Mesenteric fat pad (tissue), 1 donor: ENCODE measurements around the gene WDFY3. TPM values are rescaled to one million over a fixed set of nuclear protein-coding genes. Genes with fewer than 3 reads are reported as not detected.

Experiments
- DNase-seq: peaks from one replicate; pipeline ENCODE4 v3.0.0-alpha.2; 2020; ENCODE audit warnings: low spot score
- total RNA-seq: library from RNA; stranded (reverse); fragmentation: NEBNext Ultra II Directional; extraction: Animal tissue kit (Norgen Biotek cat#: 25700); gene quantifications from one replicate; pipeline ENCODE4 v1.2.1, GENCODE V29; 2021
- donor health status: DM: yes; HTN: yes; CAD: no.

Gene WDFY3
- total RNA-seq, 1 donor from 2014 or later = 124 TPM

GRCh38 chr4:84914686-84915395 lies 51.6 kb downstream of the WDFY3 start:
- no peak for DNase-seq

GRCh38 chr4:84913176-84913575 lies 53.3 kb downstream of the WDFY3 start:
- no peak for DNase-seq

GRCh38 chr4:84912741-84913140 lies 53.7 kb downstream of the WDFY3 start:
- DNase-seq = no peak

- DNase-seq = no peak
Observed at GRCh38 chr4:84908876-84909275, 57.6 kb downstream of the WDFY3 start.

GRCh38 chr4:84907145-84907544 lies 59.3 kb downstream of the WDFY3 start:
- DNase-seq = no peak

- DNase-seq = no peak
Observed at GRCh38 chr4:84905646-84906045, 60.8 kb downstream of the WDFY3 start.

GRCh38 chr4:84901740-84902281 lies 64.7 kb downstream of the WDFY3 start:
- no peak for DNase-seq

- no peak for DNase-seq
Observed at GRCh38 chr4:84901173-84901572, 65.3 kb downstream of the WDFY3 start.

GRCh38 chr4:84899616-84900015 lies 66.9 kb downstream of the WDFY3 start:
- DNase-seq = no peak

- DNase-seq = no peak
Observed at GRCh38 chr4:84897516-84897915, 69.0 kb downstream of the WDFY3 start.

GRCh38 chr4:84895283-84895682 lies 71.2 kb downstream of the WDFY3 start:
- DNase-seq = no peak

GRCh38 chr4:84894621-84895020 lies 71.9 kb downstream of the WDFY3 start:
- no peak for DNase-seq

- no peak for DNase-seq
Observed at GRCh38 chr4:84892950-84893349, 73.5 kb downstream of the WDFY3 start.

- DNase-seq = no peak
Observed at GRCh38 chr4:84887824-84888223, 78.7 kb downstream of the WDFY3 start.

- no peak for DNase-seq
Observed at GRCh38 chr4:84879651-84880200, 86.8 kb downstream of the WDFY3 start.

GRCh38 chr4:84878546-84878945 lies 87.9 kb downstream of the WDFY3 start:
- DNase-seq = no peak

- no peak for DNase-seq
Observed at GRCh38 chr4:84878090-84878489, 88.4 kb downstream of the WDFY3 start.

GRCh38 chr4:84877051-84877833 lies 89.2 kb downstream of the WDFY3 start:
- DNase-seq = no peak

- no peak for DNase-seq
Observed at GRCh38 chr4:84875636-84876371, 90.7 kb downstream of the WDFY3 start.

GRCh38 chr4:84874619-84875018 lies 91.9 kb downstream of the WDFY3 start:
- no peak for DNase-seq

- DNase-seq = no peak
Observed at GRCh38 chr4:84870398-84871163, 95.9 kb downstream of the WDFY3 start.
